GM23338 (cell line): Measurements from ENCODE around the gene UVSSA. TPM values are rescaled to one million over a fixed set of nuclear protein-coding genes. Genes with fewer than 3 reads are reported as not detected.

Experiments used
- ATAC-seq: fragments of 200-7000 bp; cut with Tn5 transposase; 3 replicates; pipeline ENCODE4 v1.9.1; 2020
- DNase-seq: peaks from one replicate; pipeline ENCODE4 v3.0.0-alpha.2; 2015; ENCODE audit warnings: low spot score
- H2AFZ ChIP-seq: fragments of 200-600 bp; sonication (generic); 2 replicates; pipeline ENCODE4 v1.8.0; 2016; ENCODE audit warnings: antibody characterized with exemption, mild to moderate bottlenecking, moderate library complexity
- H3F3A ChIP-seq: fragments of 200-600 bp; sonication (generic); replicated peaks from 2 replicates; pipeline ENCODE4 v1.8.0; 2017; ENCODE audit warnings: antibody characterized with exemption, mixed run types, low read depth
- H3K27ac ChIP-seq: fragments of 200-600 bp; sonication (generic); 2 replicates; pipeline ENCODE4 v1.6.1; 2016; ENCODE audit warnings: low read depth
- H3K27me3 ChIP-seq: fragments of 200-600 bp; sonication (generic); 2 replicates; pipeline ENCODE4 v1.8.0; 2016; ENCODE audit warnings: mild to moderate bottlenecking, mixed run types, moderate library complexity; ENCODE audit not compliant: insufficient read depth
- H3K36me3 ChIP-seq: fragments of 200-600 bp; sonication (generic); 2 replicates; pipeline ENCODE4 v1.8.0; 2016; ENCODE audit warnings: mild to moderate bottlenecking; ENCODE audit not compliant: insufficient read depth
- H3K4me1 ChIP-seq: fragments of 200-600 bp; sonication (generic); 2 replicates; pipeline ENCODE4 v1.8.0; 2016; ENCODE audit warnings: mild to moderate bottlenecking, moderate library complexity; ENCODE audit not compliant: insufficient read depth
- H3K4me2 ChIP-seq: fragments of 200-600 bp; sonication (generic); 2 replicates; pipeline ENCODE4 v1.7.1; 2017; ENCODE audit warnings: mixed run types
- H3K4me3 ChIP-seq: fragments of 200-600 bp; sonication (generic); 2 replicates; pipeline ENCODE4 v1.6.1; 2016; ENCODE audit warnings: mixed run types
- H3K79me2 ChIP-seq: fragments of 200-600 bp; sonication (generic); replicated peaks from 2 replicates; pipeline ENCODE4 v1.8.0; 2017; ENCODE audit warnings: mild to moderate bottlenecking; ENCODE audit not compliant: insufficient read depth
- H3K9me2 ChIP-seq: fragments of 200-600 bp; sonication (generic); 2 replicates; pipeline ENCODE4 v1.8.0; 2017; ENCODE audit not compliant: insufficient read depth
- H4K20me1 ChIP-seq: fragments of 200-600 bp; sonication (generic); replicated peaks from 2 replicates; pipeline ENCODE4 v1.8.0; 2017; ENCODE audit warnings: mild to moderate bottlenecking; ENCODE audit not compliant: insufficient read depth
- H3K27ac Mint-ChIP-seq: 2 replicates; pipeline ENCODE4 v1.8.0; 2020; ENCODE audit warnings: inconsistent platforms, mild to moderate bottlenecking, moderate library complexity, mixed read lengths
- H3K27me3 Mint-ChIP-seq: 3 replicates; pipeline ENCODE4 v1.8.0; 2022; ENCODE audit warnings: low read depth, mild to moderate bottlenecking, moderate library complexity, mixed read lengths, inconsistent platforms; ENCODE audit not compliant: insufficient read depth, poor library complexity
- H3K36me3 Mint-ChIP-seq: 3 replicates; pipeline ENCODE4 v1.8.0; 2021; ENCODE audit warnings: low read depth, mild to moderate bottlenecking, inconsistent platforms, moderate library complexity, mixed read lengths
- H3K4me1 Mint-ChIP-seq: 3 replicates; pipeline ENCODE4 v1.8.0; 2020; ENCODE audit warnings: mild to moderate bottlenecking, inconsistent platforms, mixed read lengths
- H3K4me3 Mint-ChIP-seq: 3 replicates; pipeline ENCODE4 v1.8.0; 2021; ENCODE audit warnings: moderate library complexity, mild to moderate bottlenecking, inconsistent platforms, mixed read lengths
- H3K9me3 Mint-ChIP-seq: 3 replicates; pipeline ENCODE4 v1.8.0; 2020; ENCODE audit warnings: moderate library complexity, mild to moderate bottlenecking, inconsistent platforms, mixed read lengths
- CREB1 ChIP-seq: fragments of 250-450 bp; sonication (Bioruptor Pico); IDR thresholded peaks from 2 replicates; pipeline ENCODE4 v1.5.0; 2020; ENCODE audit warnings: low read depth, mild to moderate bottlenecking, moderate library complexity
- ETS1 ChIP-seq: IDR thresholded peaks from 2 replicates; pipeline ENCODE4 v1.6.1; 2016; ENCODE audit warnings: antibody characterized with exemption
- EZH2phosphoT487 ChIP-seq: fragments of 200-600 bp; sonication (generic); IDR thresholded peaks from one replicate; pipeline ENCODE4 v1.8.1; 2018; ENCODE audit warnings: antibody characterized with exemption; ENCODE audit not compliant: unreplicated experiment
- NANOG ChIP-seq: IDR thresholded peaks from 2 replicates; pipeline ENCODE4 v1.6.1; 2016; ENCODE audit warnings: antibody characterized with exemption, borderline replicate concordance
- ZNF114 ChIP-seq: fragments of 250-450 bp; sonication (Bioruptor Pico); IDR thresholded peaks from 2 replicates; pipeline ENCODE4 v1.5.0; 2020; ENCODE audit warnings: mild to moderate bottlenecking, moderate library complexity
- ZNF331 ChIP-seq: fragments of 250-450 bp; sonication (Bioruptor Pico); IDR thresholded peaks from 2 replicates; pipeline ENCODE4 v1.5.0; 2020; ENCODE audit warnings: low read depth, mild to moderate bottlenecking, moderate library complexity
- ZNF462 ChIP-seq: fragments of 250-450 bp; sonication (Bioruptor Pico); IDR thresholded peaks from 2 replicates; pipeline ENCODE4 v1.5.0; 2020; ENCODE audit warnings: mild to moderate bottlenecking, moderate library complexity
- polyA plus RNA-seq: library from polyadenylated mRNA; unstranded; fragments of >200 nt; fragmentation: Nextera tagmentation; extraction: Ambion mirVana; gene quantifications from 2 replicates; pipeline ENCODE4 v1.2.1, GENCODE V29; 2016
- total RNA-seq: library from RNA; depleted of rRNA; stranded (reverse); fragments of >200 nt; shearing (Covaris generic); gene quantifications from 2 replicates; pipeline ENCODE4 v1.2.3, GENCODE V29; 2014

The UVSSA gene
- total and polyA plus RNA-seq, 2 experiments from 2014 or later = 6.5 to 27.7 TPM

- H3K4me1 ChIP-seq = no peaks in the 10 kb centered on the region
- H3K9me3 Mint-ChIP-seq = peaks cover 25% of the 10 kb centered on the region
- H3F3A ChIP-seq = no peaks in the 10 kb centered on the region
- no peaks in the 10 kb centered on the region for H3K36me3 ChIP-seq
- no peak for ATAC-seq
- H3K4me2 ChIP-seq = no peak overlapping the region
- H3K27me3 ChIP-seq = peaks cover 16% of the 10 kb centered on the region
- H3K27ac ChIP-seq = no peak overlapping the region
- H3K27me3 Mint-ChIP-seq = peaks cover 32% of the 10 kb centered on the region
- H3K36me3 Mint-ChIP-seq = peaks cover 26% of the 10 kb centered on the region
- no peak overlapping the region for H2AFZ ChIP-seq
- H3K4me3 ChIP-seq = no peak overlapping the region
- H3K9me2 ChIP-seq = no peaks in the 10 kb centered on the region
- no peak overlapping the region for H3K4me3 Mint-ChIP-seq
- H3K79me2 ChIP-seq = no peaks in the 10 kb centered on the region
- DNase-seq = no peak
- TF ChIP-seq ZNF331 (CRISPR knock-in tag) (no peak), EZH2phosphoT487 (no peak), CREB1 (CRISPR knock-in tag) (no peak), ZNF114 (no peak), ETS1 (no peak), ZNF462 (CRISPR knock-in tag) (no peak), NANOG (no peak)
- H4K20me1 ChIP-seq = no peaks in the 10 kb centered on the region
- no peak overlapping the region for H3K27ac Mint-ChIP-seq
- no peaks in the 10 kb centered on the region for H3K4me1 Mint-ChIP-seq
Observed at GRCh38 chr4:1396806-1397455, 49.9 kb downstream of the UVSSA start.
